Duodenal mucosa (tissue), 2 donors: ENCODE data around the gene CBFA2T3.

Experiments used
- H3K27ac ChIP-seq: one replicate; pipeline ENCODE4 v1.7.0; 2013; ENCODE audit warnings: low read depth, low read length
- H3K27me3 ChIP-seq, 2 donors: one replicate each; pipeline ENCODE4 v1.7.0; 2013; ENCODE audit warnings: low read length in 2 of 2, control low read depth in 1 of 2; ENCODE audit not compliant: insufficient read depth in 2 of 2, control insufficient read depth in 1 of 2
- H3K36me3 ChIP-seq, 2 donors: one replicate each; pipeline ENCODE4 v1.7.0; 2013; ENCODE audit warnings: low read length in 2 of 2, control low read depth in 1 of 2; ENCODE audit not compliant: insufficient read depth in 2 of 2, control insufficient read depth in 1 of 2
- H3K4me1 ChIP-seq, 2 donors: one replicate each; pipeline ENCODE4 v1.7.0; 2013; ENCODE audit warnings: low read length in 2 of 2, control low read depth in 1 of 2; ENCODE audit not compliant: insufficient read depth in 2 of 2, control insufficient read depth in 1 of 2
- H3K4me3 ChIP-seq, 2 donors: one replicate each; pipeline ENCODE4 v1.7.0; 2013; ENCODE audit warnings: low read length in 2 of 2, low read depth in 1 of 2
- H3K9ac ChIP-seq, 2 donors: one replicate each; pipeline ENCODE4 v1.7.0; 2013; ENCODE audit warnings: low read length in 2 of 2, low read depth in 1 of 2
- H3K9me3 ChIP-seq, 2 donors: one replicate each; pipeline ENCODE4 v1.7.0; 2013; ENCODE audit warnings: low read length in 2 of 2, control low read depth in 1 of 2; ENCODE audit not compliant: control insufficient read depth in 1 of 2

CBFA2T3 gene

DNA sequence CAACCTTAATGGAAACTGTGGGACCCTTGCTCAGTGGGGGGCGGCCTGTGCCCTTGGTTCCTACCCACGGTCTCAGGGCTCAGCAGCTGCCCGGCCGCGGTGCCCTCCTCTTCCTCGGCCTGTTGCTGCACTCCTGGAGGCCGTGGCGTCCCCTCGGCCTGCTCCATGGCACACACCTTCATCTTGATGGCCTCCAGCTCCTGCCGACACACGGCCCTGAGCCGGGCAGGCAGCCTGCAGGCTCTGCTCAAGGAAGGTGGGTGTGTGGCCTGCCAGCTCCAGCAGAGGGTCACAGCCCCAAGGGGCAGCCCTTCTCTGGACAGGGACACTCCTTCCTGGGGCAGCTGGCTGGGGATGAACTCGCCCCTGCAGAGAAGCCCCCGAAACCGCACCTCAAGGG is 111.3 kb downstream of the CBFA2T3 start:
- Histone ChIP-seq H3K4me1 (no peaks in the 10 kb centered on the region), H3K27ac (no peak overlapping the region), H3K4me3 (no peak overlapping the region), H3K9me3 (no peaks in the 10 kb centered on the region), H3K9ac (no peak overlapping the region), H3K27me3 (peaks cover 10 to 17% of the 10 kb centered on the region in 2 donors), H3K36me3 (peaks cover 5 to 21% of the 10 kb centered on the region in 2 donors)

DNA sequence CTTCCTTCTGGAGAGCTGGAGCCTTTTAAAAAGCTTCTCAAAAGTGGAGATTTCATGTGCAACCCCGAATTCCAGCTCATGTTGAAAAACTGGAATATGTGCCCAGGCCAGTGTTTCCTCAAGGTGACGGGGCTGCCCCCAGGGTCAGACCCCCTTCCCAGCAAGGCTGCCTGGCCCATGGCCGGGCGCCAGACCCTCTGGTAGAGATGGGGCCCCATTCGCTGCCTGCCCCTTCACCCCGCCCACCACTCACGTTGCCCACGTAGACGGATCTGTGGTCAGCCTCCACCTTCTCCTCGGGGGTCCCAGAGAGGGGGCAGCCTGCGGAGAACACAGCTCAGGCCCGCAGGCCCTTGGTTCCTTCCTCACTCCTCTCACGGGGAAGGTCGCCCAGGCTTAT is 111.7 kb downstream of the CBFA2T3 start:
- no peaks in the 10 kb centered on the region for H3K9me3 ChIP-seq
- peaks cover 9 to 26% of the 10 kb centered on the region in 2 donors for H3K36me3 ChIP-seq
- H3K27ac ChIP-seq: no peak overlapping the region
- no peak overlapping the region for H3K9ac ChIP-seq
- H3K4me1 ChIP-seq: no peaks in the 10 kb centered on the region
- no peak overlapping the region for H3K4me3 ChIP-seq
- peaks cover 9 to 17% of the 10 kb centered on the region in 2 donors for H3K27me3 ChIP-seq

DNA sequence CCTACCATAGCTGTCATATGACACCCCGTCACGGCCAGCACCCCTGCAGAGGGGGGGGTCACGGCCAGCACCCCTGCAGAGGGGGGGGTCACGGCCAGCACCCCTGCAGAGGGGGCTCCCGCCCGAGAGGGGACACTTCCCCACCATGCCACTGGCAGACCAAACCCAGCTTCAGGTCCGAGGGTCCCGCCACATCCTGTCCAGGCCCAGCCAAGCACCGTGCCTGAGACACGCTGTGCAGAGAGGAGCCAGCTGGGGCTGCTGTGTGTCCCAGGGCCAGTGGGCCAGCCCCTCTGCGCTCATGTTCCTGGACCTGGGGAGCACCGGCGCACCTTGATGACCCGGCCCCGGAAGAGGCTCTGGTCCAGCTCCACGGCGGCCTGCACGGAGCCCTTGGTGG is 112.5 kb downstream of the CBFA2T3 start:
- no peaks in the 10 kb centered on the region for H3K9me3 ChIP-seq
- H3K4me1 ChIP-seq: no peaks in the 10 kb centered on the region
- peaks cover 9 to 17% of the 10 kb centered on the region in 2 donors for H3K27me3 ChIP-seq
- no peak overlapping the region for H3K27ac ChIP-seq
- peaks cover 13 to 34% of the 10 kb centered on the region in 2 donors for H3K36me3 ChIP-seq
- no peak overlapping the region for H3K4me3 ChIP-seq
- H3K9ac ChIP-seq: no peak overlapping the region

DNA sequence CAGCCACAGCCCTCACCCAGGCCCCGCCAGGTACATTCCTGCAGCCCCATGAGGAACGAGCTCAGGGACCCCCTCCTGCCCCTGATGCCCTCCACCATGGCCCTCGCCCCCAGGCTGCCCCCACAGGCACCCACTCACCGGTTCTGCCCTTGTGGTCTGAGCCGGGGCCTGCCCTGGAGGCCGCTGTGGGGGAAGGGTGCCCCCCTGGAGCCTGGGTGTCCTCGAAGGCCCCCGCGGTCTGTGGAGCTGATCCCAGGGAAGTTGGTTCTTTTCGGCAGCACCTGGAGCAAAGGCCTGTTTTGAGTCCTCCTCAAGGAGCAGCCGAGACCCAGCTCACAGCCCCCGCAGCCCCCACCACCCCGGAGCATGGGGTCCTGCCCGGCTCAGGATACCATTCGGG is 112.9 kb downstream of the CBFA2T3 start:
- Histone ChIP-seq H3K27ac (no peak overlapping the region), H3K4me1 (no peaks in the 10 kb centered on the region), H3K36me3 (peaks cover 13 to 38% of the 10 kb centered on the region in 2 donors), H3K9me3 (no peaks in the 10 kb centered on the region), H3K4me3 (no peak overlapping the region), H3K9ac (no peak overlapping the region), H3K27me3 (peaks cover 6 to 13% of the 10 kb centered on the region in 2 donors)

DNA sequence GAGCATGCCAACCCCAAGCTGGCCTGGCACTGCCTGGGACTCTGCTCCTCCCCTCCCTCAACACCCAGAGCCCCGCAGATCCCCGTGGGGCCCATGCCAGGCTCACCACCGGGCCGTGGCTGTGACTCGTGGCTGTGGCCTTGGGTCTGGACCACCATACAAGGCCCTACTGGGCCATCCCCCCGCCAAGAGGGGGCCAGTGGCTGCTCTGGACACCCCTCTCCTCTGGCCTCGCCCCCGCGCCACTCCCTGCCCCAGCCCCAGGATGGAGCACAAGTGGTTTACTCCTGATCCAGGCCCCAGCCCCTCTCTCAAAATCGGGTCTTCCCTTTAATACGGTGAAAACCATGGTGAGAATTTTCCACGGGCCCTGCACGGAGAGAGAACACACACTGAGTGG is 113.6 kb downstream of the CBFA2T3 start:
- H3K9ac ChIP-seq: no peak overlapping the region
- no peaks in the 10 kb centered on the region for H3K9me3 ChIP-seq
- no peak overlapping the region for H3K27ac ChIP-seq
- peaks cover 0 to 2% of the 10 kb centered on the region in 2 donors for H3K4me1 ChIP-seq
- peaks cover 0 to 12% of the 10 kb centered on the region in 2 donors for H3K27me3 ChIP-seq
- peaks cover 13 to 39% of the 10 kb centered on the region in 2 donors for H3K36me3 ChIP-seq
- H3K4me3 ChIP-seq: no peak overlapping the region

DNA sequence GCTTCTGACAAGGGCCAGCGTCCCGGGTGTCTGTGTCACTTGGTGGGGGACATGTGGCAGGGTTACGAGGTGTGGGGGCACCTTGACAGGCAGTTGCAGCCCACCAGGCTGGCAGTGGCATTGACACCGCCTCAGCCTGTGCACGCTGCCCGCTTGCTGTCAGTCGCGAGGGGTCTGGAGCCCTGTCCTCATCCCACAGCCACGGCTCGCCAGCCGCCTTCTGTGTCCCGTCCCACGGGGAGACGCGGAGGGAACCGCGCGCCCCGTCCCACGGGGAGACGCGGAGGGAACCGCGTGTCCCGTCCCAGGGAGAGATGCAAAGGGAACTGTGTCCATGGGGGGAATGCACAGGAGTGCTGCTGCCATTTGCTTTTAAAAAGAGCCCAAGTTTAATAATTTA is 114.0 kb downstream of the CBFA2T3 start:
- Histone ChIP-seq H3K9me3 (no peaks in the 10 kb centered on the region), H3K9ac (no peak overlapping the region), H3K36me3 (peaks cover 13 to 39% of the 10 kb centered on the region in 2 donors), H3K27ac (no peak overlapping the region), H3K4me1 (peaks cover 3 to 7% of the 10 kb centered on the region in 2 donors), H3K4me3 (no peak overlapping the region), H3K27me3 (peaks cover 0 to 11% of the 10 kb centered on the region in 2 donors)

DNA sequence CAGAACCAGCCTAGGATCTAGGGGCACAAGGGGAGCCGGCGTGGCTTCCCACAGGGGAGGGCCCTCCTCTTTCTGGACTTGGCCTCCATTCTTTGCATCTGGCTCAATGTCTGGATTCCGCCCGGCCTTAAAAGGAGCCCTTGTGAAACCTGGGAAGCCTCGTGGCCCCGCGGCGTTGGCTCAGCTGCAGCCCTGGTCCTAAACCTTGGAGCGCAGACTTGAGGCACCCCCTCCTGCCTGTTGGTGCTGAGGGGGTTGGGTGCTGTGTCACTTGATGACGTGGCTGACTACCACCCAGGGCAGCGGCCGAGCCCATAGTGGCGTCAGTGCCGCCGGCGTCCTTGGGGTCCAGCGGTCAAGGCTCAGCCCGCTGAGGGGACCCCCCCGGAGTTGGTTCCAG is 115.6 kb downstream of the CBFA2T3 start:
- Histone ChIP-seq H3K4me1 (peaks cover 8 to 9% of the 10 kb centered on the region in 2 donors), H3K27me3 (peaks cover 0 to 3% of the 10 kb centered on the region in 2 donors), H3K9me3 (no peaks in the 10 kb centered on the region), H3K9ac (no peak overlapping the region), H3K36me3 (peaks cover 13 to 39% of the 10 kb centered on the region in 2 donors), H3K4me3 (no peak overlapping the region), H3K27ac (no peak overlapping the region)

DNA sequence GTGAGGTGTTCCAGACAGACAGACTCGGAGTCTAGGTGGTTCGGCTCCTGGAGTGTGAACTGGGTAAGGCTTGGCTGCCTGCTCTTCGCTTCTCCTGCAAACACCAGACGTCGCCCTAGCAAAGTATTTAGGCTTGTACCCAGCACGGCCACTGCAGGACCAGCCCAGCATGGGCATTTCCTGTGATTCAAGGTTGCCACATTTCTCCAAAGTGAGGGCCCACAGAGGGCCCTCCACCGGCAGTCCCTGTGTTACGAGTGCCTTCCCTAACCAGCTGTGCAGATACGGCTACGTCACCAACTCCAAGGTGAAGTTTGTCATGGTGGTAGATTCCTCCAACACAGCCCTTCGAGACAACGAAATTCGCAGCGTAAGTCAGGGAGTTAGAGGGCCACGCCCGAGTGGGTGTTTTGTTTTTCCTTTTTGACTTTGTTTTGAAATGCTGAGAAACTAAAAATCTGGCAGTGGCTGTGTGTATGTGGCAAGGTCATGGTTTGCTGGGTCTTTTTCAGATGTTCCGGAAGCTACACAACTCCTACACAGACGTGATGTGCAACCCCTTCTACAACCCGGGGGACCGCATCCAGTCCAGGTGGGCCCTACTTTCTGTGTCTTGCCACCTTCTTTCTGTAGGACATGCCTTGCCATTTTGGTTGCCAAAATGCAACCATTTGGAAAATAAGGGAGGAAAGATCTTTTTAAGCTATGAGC is 117.5 kb downstream of the CBFA2T3 start:
- Histone ChIP-seq H3K9ac (no peak overlapping the region), H3K4me1 (peaks cover 15 to 22% of the 10 kb centered on the region in 2 donors), H3K9me3 (no peaks in the 10 kb centered on the region), H3K27ac (no peak overlapping the region), H3K4me3 (no peak overlapping the region), H3K27me3 (no peaks in the 10 kb centered on the region), H3K36me3 (peaks cover 13 to 39% of the 10 kb centered on the region in 2 donors)

DNA sequence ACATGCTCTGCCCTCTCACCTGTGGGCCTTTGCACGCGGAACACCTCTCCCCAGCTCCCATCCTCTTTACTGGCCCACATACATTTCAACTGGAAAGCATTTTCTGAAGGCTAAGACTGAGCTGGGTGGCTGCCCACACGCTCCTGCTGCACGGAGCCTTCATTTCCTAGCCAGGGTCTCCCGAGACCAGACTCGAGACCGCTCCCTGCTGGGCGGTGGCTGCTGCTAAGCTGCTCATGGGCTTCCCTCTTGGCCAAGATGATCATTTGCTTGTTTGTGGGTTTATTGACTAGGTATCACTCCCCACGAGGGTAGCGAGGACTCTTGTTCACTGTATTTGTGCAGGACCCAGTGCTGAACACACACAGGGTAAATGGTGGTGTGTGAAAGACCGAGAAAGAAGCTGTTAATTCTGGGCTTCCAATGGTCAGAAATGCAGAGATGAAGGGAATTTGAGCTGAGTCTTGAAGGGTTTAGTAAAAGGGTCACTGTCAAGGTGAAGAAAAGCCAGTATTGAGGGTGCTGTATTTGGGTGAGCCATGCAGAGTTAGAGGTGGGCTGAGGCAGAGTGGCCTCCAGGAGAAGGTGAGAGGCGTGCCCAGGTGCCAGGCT is 119.2 kb downstream of the CBFA2T3 start:
- peaks cover 13 to 38% of the 10 kb centered on the region in 2 donors for H3K36me3 ChIP-seq
- H3K4me3 ChIP-seq: peak overlapping the region; percentile 88 to 99
- no peaks in the 10 kb centered on the region for H3K9me3 ChIP-seq
- H3K27ac ChIP-seq: no peak overlapping the region
- peaks cover 15 to 33% of the 10 kb centered on the region in 2 donors for H3K4me1 ChIP-seq
- no peaks in the 10 kb centered on the region for H3K27me3 ChIP-seq
- peak overlapping the region; percentile 81 to 92 for H3K9ac ChIP-seq

DNA sequence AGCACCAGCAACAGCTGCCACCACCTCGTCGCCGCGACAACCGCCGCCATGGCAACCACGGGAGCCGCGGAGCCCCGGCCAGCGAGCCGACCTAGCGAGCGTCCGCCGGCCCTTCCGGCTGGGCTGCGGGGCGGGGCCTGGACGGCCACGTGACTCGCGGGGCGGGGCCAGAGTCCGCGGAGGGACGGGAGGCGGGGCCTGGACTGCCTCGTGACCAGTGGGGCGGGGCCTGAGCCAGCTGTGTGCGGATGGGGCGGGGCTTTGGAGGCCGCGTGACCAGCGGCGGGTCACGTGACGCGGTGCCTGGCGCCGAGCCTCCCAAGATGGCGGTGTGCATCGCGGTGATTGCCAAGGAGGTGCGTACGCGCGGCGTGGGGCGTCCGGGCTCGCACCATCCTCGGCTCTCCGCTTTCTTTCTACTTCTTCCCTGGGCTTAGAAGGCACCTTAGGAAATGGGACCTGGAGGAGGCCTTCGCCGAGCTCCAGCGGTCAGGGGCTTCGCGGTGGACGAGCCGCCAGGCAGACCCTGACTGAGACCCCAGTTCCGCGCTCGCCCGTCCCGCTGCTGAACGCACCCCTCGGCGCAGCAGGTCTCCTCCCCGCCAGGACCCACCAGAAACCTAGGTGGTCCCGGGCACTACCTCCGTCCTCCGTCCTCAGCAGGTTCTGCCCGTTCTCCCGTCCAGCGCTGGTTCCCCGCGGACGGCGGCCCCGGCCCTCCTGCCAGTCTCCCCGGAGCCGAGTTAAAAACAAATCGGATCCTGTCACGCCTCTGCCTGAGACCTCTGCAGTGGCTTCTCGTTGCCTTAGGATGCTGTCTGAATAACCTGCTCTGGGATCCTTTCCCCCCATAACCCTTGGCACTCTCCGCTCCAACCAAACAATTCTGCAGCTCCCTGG is 119.9 kb downstream of the CBFA2T3 start, which contains the start of the genes GALNS and TRAPPC2L:
Gene GALNS (minus strand): TSS at position 120 of the 900 bp plus-strand sequence. CDS start 70 bp downstream, at position 50.
Gene TRAPPC2L (plus strand): TSS at position 300 of the 900 bp plus-strand sequence. CDS start 24 bp downstream, at position 324.
- Histone ChIP-seq H3K4me1 (peaks cover 15 to 33% of the 10 kb centered on the region in 2 donors), H3K9ac (peak within 1 kb of the TSS; percentile 81 to 92), H3K27me3 (no peaks in the 10 kb centered on the region), H3K27ac (no peak within 1 kb of the TSS), H3K9me3 (no peaks in the 10 kb centered on the region), H3K36me3 (peaks cover 10 to 31% of the 10 kb centered on the region in 2 donors), H3K4me3 (peak within 1 kb of the TSS; percentile 88 to 99)
